Upper lobe of left lung (tissue), 6 donors: Measurements from ENCODE around the gene CNOT6L. TPM values are rescaled to one million over a fixed set of nuclear protein-coding genes. Genes with fewer than 3 reads are reported as not detected.

Experiments
- ATAC-seq, 2 donors: fragments of 200-7000 bp; cut with Tn5 transposase; one replicate each; pipeline ENCODE4 v1.9.1; 2022; ENCODE audit warnings: mild to moderate bottlenecking in 2 of 2, moderate library complexity in 2 of 2; ENCODE audit not compliant: low FRiP score in 2 of 2
- DNase-seq, 2 donors: peaks; one replicate each; pipeline ENCODE4 v3.0.0-alpha.2; 2019 to 2020
- H3K27ac ChIP-seq, 4 donors: fragments of 200-600 bp; sonication (generic); one replicate each; pipeline ENCODE4 v1.5.1; 2016 to 2019
- H3K27me3 ChIP-seq, 4 donors: fragments of 200-600 bp; sonication (generic); one replicate each; pipeline ENCODE4 v1.5.1; 2017 to 2019
- H3K36me3 ChIP-seq, 4 donors: fragments of 200-600 bp; sonication (generic); one replicate each; pipeline ENCODE4 v1.5.1; 2016 to 2019
- H3K4me1 ChIP-seq, 4 donors: fragments of 200-600 bp; sonication (generic); one replicate each; pipeline ENCODE4 v1.5.1; 2018 to 2019
- H3K4me3 ChIP-seq, 4 donors: fragments of 200-600 bp; sonication (generic); one replicate each; pipeline ENCODE4 v1.5.1; 2017 to 2019; ENCODE audit warnings: mild to moderate bottlenecking in 2 of 4, moderate library complexity in 1 of 4
- H3K9me3 ChIP-seq, 4 donors: fragments of 200-600 bp; sonication (generic); one replicate each; pipeline ENCODE4 v1.5.1; 2018 to 2019
- CTCF ChIP-seq, 6 experiments: fragments of 450-650 bp in 4 of 6; fragments of 200-600 bp in 2 of 6; sonication (generic) in 2 of 6; IDR thresholded peaks; one replicate each; pipeline ENCODE4 v1.5.1; 2016 to 2019; ENCODE audit warnings: antibody characterized with exemption in 6 of 6
- EP300 ChIP-seq, 4 donors: sonication (generic); formaldehyde crosslinking; IDR thresholded peaks; one replicate each; pipeline ENCODE4 v1.5.1; 2017; ENCODE audit warnings: antibody characterized with exemption in 4 of 4, control low read depth in 2 of 4
- POLR2A ChIP-seq, 4 donors: fragments of 450-650 bp; IDR thresholded peaks; one replicate each; pipeline ENCODE4 v1.5.1; 2016 to 2017; ENCODE audit warnings: antibody characterized with exemption in 4 of 4, mild to moderate bottlenecking in 2 of 4
- POLR2AphosphoS5 ChIP-seq, 2 donors: sonication (generic); formaldehyde crosslinking; IDR thresholded peaks; one replicate each; pipeline ENCODE4 v1.5.1; 2017; ENCODE audit warnings: antibody characterized with exemption in 2 of 2
- WGBS, 2 donors: methylation state at CpG; one replicate each; pipeline ENCODE4 v1.1.5; 2017 to 2018; 5-methylcytosine and 5-hydroxymethylcytosine counted together
- total RNA-seq, 6 donors: library from RNA; depleted of rRNA in 4 of 6; stranded (reverse); fragments of >200 nt in 4 of 6; gene quantifications; one replicate each; pipeline versions ENCODE4 v1.1.0 to v1.2.1, GENCODE V29; 2016 to 2021
- donor health status: DM: no; HTN: no; CAD: no; lungs with moderate emphysema.
- donor health status: DM: no; HTN: yes; CAD: no; lungs with severe emphysema.

The CNOT6L gene
- total RNA-seq, 6 donors from 2014 or later: 16.8 to 61.0 (median 39.1) TPM

DNA sequence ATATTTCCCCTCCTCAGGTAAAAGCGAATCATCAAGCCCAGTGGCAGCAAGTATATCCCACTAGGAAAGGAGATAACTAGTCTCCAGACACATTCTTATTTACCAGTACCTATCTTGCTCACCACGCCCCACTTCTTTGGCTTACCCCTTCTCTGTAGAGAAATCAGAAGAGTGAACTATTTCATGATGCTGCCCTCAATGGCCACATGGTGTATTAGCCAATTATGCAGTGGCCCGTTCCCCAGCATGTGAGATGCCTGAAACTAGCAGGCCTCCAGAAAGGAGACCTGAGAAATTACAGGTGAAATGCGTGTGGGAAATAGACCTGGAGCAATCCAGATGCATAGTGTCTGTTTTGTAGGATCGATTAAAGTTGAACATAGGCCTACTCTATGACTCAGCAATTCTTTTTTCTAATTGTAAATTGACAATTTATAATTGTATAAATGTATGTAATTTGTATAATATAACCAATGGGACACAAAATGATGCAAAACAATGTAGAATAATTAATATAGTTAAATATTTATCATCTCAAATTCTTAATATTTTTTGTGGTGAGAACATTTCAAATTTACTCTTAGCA lies 126.2 kb downstream of the CNOT6L start:
- ATAC-seq (no peak), DNase-seq (no peak)
- no peaks in the 10 kb centered on the region for H3K4me1 ChIP-seq
- no peaks in the 10 kb centered on the region for H3K36me3 ChIP-seq
- H3K9me3 ChIP-seq: no peaks in the 10 kb centered on the region
- H3K27ac ChIP-seq: no peak overlapping the region
- H3K27me3 ChIP-seq: no peaks in the 10 kb centered on the region
- TF ChIP-seq CTCF (IDR thresholded peaks at IDR 0.05) (no peak), POLR2A (IDR thresholded peaks at IDR 0.05) (no peak), POLR2AphosphoS5 (IDR thresholded peaks at IDR 0.05) (no peak), EP300 (IDR thresholded peaks at IDR 0.05) (no peak)
- H3K4me3 ChIP-seq: no peak overlapping the region
- 91 to 98% methylated on average over 5 of the region's 5 CpGs for WGBS, 2 donors

DNA sequence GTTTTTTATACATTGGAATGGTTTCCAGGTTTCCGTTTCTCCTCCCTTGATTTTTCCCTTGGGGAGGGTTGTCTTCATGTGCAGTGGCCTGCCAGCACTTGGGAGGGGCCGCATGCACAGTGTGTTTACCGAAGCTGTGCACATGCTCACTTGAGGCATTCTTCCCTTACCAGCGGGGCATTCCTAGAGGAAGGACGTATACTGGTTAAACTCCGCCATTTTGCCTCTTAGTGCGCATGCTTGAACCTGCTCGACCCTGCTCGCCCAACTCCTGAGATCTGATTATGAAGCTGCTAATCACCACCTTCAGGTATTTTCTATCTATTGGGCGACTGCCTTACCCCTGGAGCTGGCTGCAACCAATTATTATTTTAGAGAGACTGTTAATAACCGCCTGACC lies 137.4 kb downstream of the CNOT6L start:
- Histone ChIP-seq H3K27me3 (no peaks in the 10 kb centered on the region), H3K27ac (no peak overlapping the region), H3K4me1 (no peaks in the 10 kb centered on the region), H3K36me3 (no peaks in the 10 kb centered on the region), H3K4me3 (no peak overlapping the region), H3K9me3 (no peaks in the 10 kb centered on the region)
- DNase-seq (no peak), ATAC-seq (no peak)
- 92 to 96% methylated on average over 11 of the region's 11 CpGs for WGBS, 2 donors
- no peak for TF ChIP-seq EP300 (IDR thresholded peaks at IDR 0.05)
- no peak for TF ChIP-seq CTCF (IDR thresholded peaks at IDR 0.05)
- TF ChIP-seq POLR2A (IDR thresholded peaks at IDR 0.05): no peak
- no peak for TF ChIP-seq POLR2AphosphoS5 (IDR thresholded peaks at IDR 0.05)

DNA sequence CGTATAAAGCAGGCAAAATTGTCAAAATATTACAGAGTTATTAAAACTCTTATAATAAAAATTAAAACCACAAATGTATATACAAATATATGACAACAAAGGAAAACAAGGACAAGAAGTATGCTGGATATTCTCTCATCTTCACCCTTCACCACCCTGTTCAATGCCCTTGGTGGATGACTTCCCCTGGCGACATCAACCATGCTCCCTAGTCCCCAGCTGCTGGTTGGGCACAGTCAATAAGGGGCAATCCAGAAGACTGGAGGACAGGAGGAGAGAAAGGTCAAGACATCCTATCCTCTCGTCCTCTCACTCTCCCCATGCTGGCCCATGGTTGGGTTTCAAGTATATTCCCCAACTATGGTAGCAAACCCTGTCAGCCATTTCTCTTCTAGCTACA lies 142.3 kb downstream of the CNOT6L start:
- WGBS, 2 donors: 87 to 91% methylated on average over 3 of the region's 3 CpGs
- no peak for TF ChIP-seq POLR2AphosphoS5 (IDR thresholded peaks at IDR 0.05)
- no peak for TF ChIP-seq EP300 (IDR thresholded peaks at IDR 0.05)
- no peak for TF ChIP-seq CTCF (IDR thresholded peaks at IDR 0.05)
- TF ChIP-seq POLR2A (IDR thresholded peaks at IDR 0.05): no peak
- H3K9me3 ChIP-seq: no peaks in the 10 kb centered on the region
- no peak for DNase-seq
- no peaks in the 10 kb centered on the region for H3K27me3 ChIP-seq
- no peak overlapping the region for H3K4me3 ChIP-seq
- H3K27ac ChIP-seq: no peak overlapping the region
- no peak for ATAC-seq
- H3K4me1 ChIP-seq: no peaks in the 10 kb centered on the region
- no peaks in the 10 kb centered on the region for H3K36me3 ChIP-seq

- Histone ChIP-seq H3K36me3 (no peaks in the 10 kb centered on the region), H3K27me3 (no peaks in the 10 kb centered on the region), H3K4me3 (no peak overlapping the region), H3K9me3 (no peaks in the 10 kb centered on the region), H3K4me1 (no peaks in the 10 kb centered on the region), H3K27ac (no peak overlapping the region)
- 86 to 89% methylated on average over 4 of the region's 4 CpGs for WGBS, 2 donors
- TF ChIP-seq POLR2AphosphoS5 (IDR thresholded peaks at IDR 0.05) (no peak), POLR2A (IDR thresholded peaks at IDR 0.05) (no peak), EP300 (IDR thresholded peaks at IDR 0.05) (no peak), CTCF (IDR thresholded peaks at IDR 0.05) (no peak)
- DNase-seq: no peak
- no peak for ATAC-seq
Observed at GRCh38 chr4:77671051-77671450, 148.1 kb downstream of the CNOT6L start.

- no peak overlapping the region for H3K27ac ChIP-seq
- TF ChIP-seq CTCF (IDR thresholded peaks at IDR 0.05) (no peak), POLR2A (IDR thresholded peaks at IDR 0.05) (no peak), EP300 (IDR thresholded peaks at IDR 0.05) (no peak), POLR2AphosphoS5 (IDR thresholded peaks at IDR 0.05) (no peak)
- ATAC-seq (no peak), DNase-seq (no peak)
- WGBS, 2 donors: 71 to 74% methylated on average over 7 of the region's 7 CpGs
- no peaks in the 10 kb centered on the region for H3K36me3 ChIP-seq
- H3K4me1 ChIP-seq: no peaks in the 10 kb centered on the region
- no peaks in the 10 kb centered on the region for H3K27me3 ChIP-seq
- no peaks in the 10 kb centered on the region for H3K9me3 ChIP-seq
- H3K4me3 ChIP-seq: no peak overlapping the region
Observed at GRCh38 chr4:77669946-77670590, 149.1 kb downstream of the CNOT6L start.
